Esophagus (tissue), 2 donors: ENCODE measurements around the gene KIF18A. TPM values are rescaled to one million over a fixed set of nuclear protein-coding genes. Genes with fewer than 3 reads are reported as not detected.
"Not testable (repeated sequence)": the region's sequence is repeated elsewhere in the genome, so short reads cannot be mapped to it uniquely, and the experiment has no call there.

Experiments
- H3K27ac ChIP-seq, 2 donors: one replicate each; pipeline ENCODE4 v1.5.1; 2013; ENCODE audit warnings: low read depth in 2 of 2, mild to moderate bottlenecking in 2 of 2, inconsistent platforms in 1 of 2, low read length in 1 of 2, moderate library complexity in 1 of 2
- H3K27me3 ChIP-seq, 2 donors: one replicate each; pipeline ENCODE4 v1.6.1; 2013; ENCODE audit warnings: low read length in 2 of 2, control low read depth in 1 of 2, mild to moderate bottlenecking in 1 of 2; ENCODE audit not compliant: insufficient read depth in 2 of 2, control insufficient read depth in 1 of 2
- H3K36me3 ChIP-seq, 2 donors: one replicate each; pipeline ENCODE4 v1.6.1; 2013; ENCODE audit warnings: low read length in 1 of 2; ENCODE audit not compliant: control insufficient read depth in 2 of 2, insufficient read depth in 2 of 2
- H3K4me1 ChIP-seq, 2 donors: one replicate each; pipeline ENCODE4 v1.6.1; 2013; ENCODE audit warnings: low read length in 1 of 2; ENCODE audit not compliant: control insufficient read depth in 2 of 2, insufficient read depth in 2 of 2
- H3K4me3 ChIP-seq, 2 donors: one replicate each; pipeline ENCODE4 v1.5.1; 2013; ENCODE audit warnings: low read length in 2 of 2, mild to moderate bottlenecking in 2 of 2, low read depth in 1 of 2, moderate library complexity in 1 of 2
- H3K9me3 ChIP-seq, 2 donors: one replicate each; pipeline ENCODE4 v1.6.1; 2013; ENCODE audit warnings: mild to moderate bottlenecking in 2 of 2, low read depth in 1 of 2, low read length in 1 of 2, moderate library complexity in 1 of 2; ENCODE audit not compliant: control insufficient read depth in 2 of 2, insufficient read depth in 1 of 2
- WGBS, 2 donors: extraction: QIAGEN DNeasy Blood & Tissue Kit; methylation state at CpG; one replicate each; pipeline ENCODE4 v1.1.7; 2013; 5-methylcytosine and 5-hydroxymethylcytosine counted together
- polyA plus RNA-seq, 2 donors: library from polyadenylated mRNA; stranded (reverse); fragments of 200-250 nt; gene quantifications; one replicate each; pipeline ENCODE4 v1.2.3, GENCODE V29; 2013
- donor health status: healthy with polysubstance abuse.
- donor health status: Bipolar disorder and iron deficiency.

Gene KIF18A
- polyA plus RNA-seq, 2 donors: 1.4 to 1.6 TPM

DNA sequence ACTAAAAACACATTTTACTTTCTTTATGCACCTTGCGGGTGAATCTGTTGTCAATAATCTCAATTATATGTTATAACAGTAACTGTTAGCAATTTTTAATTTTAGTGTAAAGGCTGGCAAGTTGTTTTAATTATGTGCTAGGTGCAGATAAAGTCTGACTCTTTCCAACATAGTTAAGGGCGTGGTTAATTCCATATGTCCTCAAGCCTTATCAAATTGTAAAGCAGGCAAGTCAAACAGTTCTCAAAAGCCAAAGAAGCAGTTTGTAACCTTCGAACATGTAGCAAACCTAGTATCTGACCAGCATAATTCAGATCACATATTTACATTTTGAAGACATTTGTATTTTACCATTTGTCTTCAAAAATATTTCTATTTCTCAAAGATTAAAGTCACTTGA lies 29.4 kb upstream of the KIF18A start:
- no peaks in the 10 kb centered on the region for H3K27me3 ChIP-seq
- WGBS, 2 donors: 94 to 96% methylated on average over 3 of the region's 3 CpGs
- H3K9me3 ChIP-seq: peaks cover 2 to 3% of the 10 kb centered on the region in 2 donors
- H3K27ac ChIP-seq: no peak overlapping the region
- H3K4me1 ChIP-seq: peaks cover 0 to 3% of the 10 kb centered on the region in 2 donors
- H3K4me3 ChIP-seq: no peak overlapping the region
- peaks cover 0 to 7% of the 10 kb centered on the region in 2 donors for H3K36me3 ChIP-seq

DNA sequence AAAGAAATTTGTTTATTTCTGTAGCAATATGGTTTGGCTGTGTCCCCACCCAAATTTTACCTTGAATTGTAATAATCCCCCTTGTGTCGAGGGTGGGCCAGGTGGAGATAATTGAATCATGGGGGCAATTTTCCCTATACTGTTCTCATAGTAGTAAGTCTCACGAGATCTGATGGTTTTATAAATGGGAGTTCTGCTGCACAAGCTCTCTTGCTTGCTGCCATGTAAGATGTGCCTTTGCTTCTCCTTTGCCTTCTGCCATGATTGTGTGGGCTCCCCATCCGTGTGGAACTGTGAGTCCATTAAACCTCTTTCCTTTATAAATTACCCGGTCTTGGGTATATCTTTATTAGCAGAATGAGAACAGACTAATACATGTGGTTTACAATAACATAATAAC lies 28.2 kb upstream of the KIF18A start:
- 97 to 98% methylated on average over 4 of the region's 4 CpGs for WGBS, 2 donors

DNA sequence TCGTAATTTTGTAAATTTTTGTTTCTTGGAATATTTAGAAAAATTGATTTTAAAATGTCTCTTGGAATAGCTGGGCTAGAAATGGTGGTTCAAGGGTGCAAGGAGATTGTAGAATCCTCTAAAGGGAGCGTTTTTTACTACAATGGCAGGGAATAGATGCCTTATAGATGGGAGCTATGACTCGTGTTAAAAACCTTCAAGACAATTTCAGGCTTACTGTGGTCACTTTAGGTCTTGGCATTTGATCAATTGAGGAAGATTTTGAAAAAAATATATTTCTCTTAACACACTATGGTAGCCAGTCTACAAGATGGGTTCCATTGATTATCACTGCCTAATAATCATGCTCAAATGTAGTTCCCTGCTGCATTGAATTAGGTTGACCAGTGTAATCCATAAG lies 25.2 kb upstream of the KIF18A start:
- no peaks in the 10 kb centered on the region for H3K9me3 ChIP-seq
- no peaks in the 10 kb centered on the region for H3K4me1 ChIP-seq
- H3K36me3 ChIP-seq: peaks cover 0 to 6% of the 10 kb centered on the region in 2 donors
- 97 to 99% methylated on average over 3 of the region's 3 CpGs for WGBS, 2 donors
- H3K27ac ChIP-seq: no peak overlapping the region
- H3K4me3 ChIP-seq: no peak overlapping the region
- no peaks in the 10 kb centered on the region for H3K27me3 ChIP-seq

More for the DNA sequence above, 28.2 kb upstream of the KIF18A start:
- not testable (repeated sequence) for H3K36me3 ChIP-seq, H3K4me3 ChIP-seq, H3K27ac ChIP-seq, H3K4me1 ChIP-seq, H3K27me3 ChIP-seq, H3K9me3 ChIP-seq

GRCh38 chr11:28132548-28132947 lies 24.6 kb upstream of the KIF18A start:
- Histone ChIP-seq H3K36me3 (peaks cover 0 to 6% of the 10 kb centered on the region in 2 donors), H3K9me3 (no peaks in the 10 kb centered on the region), H3K27ac (no peak overlapping the region), H3K4me3 (no peak overlapping the region), H3K4me1 (no peaks in the 10 kb centered on the region), H3K27me3 (no peaks in the 10 kb centered on the region)
- WGBS, 2 donors: 48 to 98% methylated on average over 1 of the region's 1 CpG

GRCh38 chr11:28123151-28123581 lies 15.2 kb upstream of the KIF18A start:
- Histone ChIP-seq H3K4me3 (no peak overlapping the region), H3K27me3 (no peaks in the 10 kb centered on the region), H3K27ac (no peak overlapping the region), H3K9me3 (no peaks in the 10 kb centered on the region), H3K36me3 (peaks cover 0 to 5% of the 10 kb centered on the region in 2 donors), H3K4me1 (no peaks in the 10 kb centered on the region)
- WGBS, 2 donors: 84 to 92% methylated on average over 3 of the region's 3 CpGs

DNA sequence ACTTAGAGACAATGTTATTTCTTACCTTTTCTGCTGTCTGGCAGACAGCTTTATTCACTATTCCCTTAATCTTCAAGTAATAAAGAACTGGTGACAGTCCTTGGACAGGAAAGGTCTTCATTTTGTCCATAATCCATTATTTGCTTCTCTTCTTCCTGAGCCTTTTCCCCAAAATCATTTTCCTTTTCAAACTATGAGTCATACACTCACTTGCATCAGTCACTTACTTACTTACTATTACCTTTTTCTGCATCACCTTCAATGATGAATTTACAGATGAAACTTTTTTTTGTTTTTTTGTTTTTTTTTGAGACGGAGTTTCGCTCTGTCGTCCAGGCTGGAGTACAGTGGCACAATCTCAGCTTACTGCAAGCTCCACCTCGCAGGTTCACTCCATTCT lies 9.8 kb upstream of the KIF18A start:
- 94 to 97% methylated on average over 4 of the region's 4 CpGs for whole genome bisulfite sequencing, 2 donors
- Histone ChIP-seq H3K36me3 (no peaks in the 10 kb centered on the region), H3K9me3 (no peaks in the 10 kb centered on the region), H3K27me3 (no peaks in the 10 kb centered on the region), H3K4me1 (no peaks in the 10 kb centered on the region), H3K4me3 (no peak overlapping the region), H3K27ac (no peak overlapping the region)

- Histone ChIP-seq H3K4me1 (no peaks in the 10 kb centered on the region), H3K36me3 (no peaks in the 10 kb centered on the region), H3K27ac (no peak overlapping the region), H3K27me3 (no peaks in the 10 kb centered on the region), H3K4me3 (no peak overlapping the region), H3K9me3 (no peaks in the 10 kb centered on the region)
- 99 to 100% methylated on average over 1 of the region's 1 CpG for WGBS, 2 donors
These were observed 6.8 kb upstream of the KIF18A start for GRCh38 chr11:28114731-28115130.

DNA sequence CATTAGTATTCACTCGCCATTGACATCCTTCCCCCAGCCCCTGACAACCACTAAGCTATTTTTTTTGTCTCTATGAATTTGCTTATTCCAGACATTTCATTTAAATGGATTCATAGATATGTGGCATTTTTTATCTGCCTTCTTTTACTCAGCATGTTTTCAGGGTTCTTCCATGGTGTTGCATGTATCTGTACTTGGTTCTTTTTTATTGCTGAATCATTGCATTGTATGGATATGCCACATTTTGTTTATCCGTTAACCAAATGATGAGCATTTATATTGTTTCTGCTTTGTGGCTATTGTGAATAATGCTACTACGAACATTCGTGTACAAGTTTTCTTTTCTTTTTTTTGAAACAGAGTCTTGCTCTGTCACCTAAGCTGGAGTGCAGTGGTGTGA lies 6.2 kb upstream of the KIF18A start:
- Histone ChIP-seq H3K9me3 (no peaks in the 10 kb centered on the region), H3K4me3 (no peak overlapping the region), H3K4me1 (no peaks in the 10 kb centered on the region), H3K36me3 (no peaks in the 10 kb centered on the region), H3K27me3 (no peaks in the 10 kb centered on the region), H3K27ac (no peak overlapping the region)
- 97 to 98% methylated on average over 4 of the region's 4 CpGs for WGBS, 2 donors

DNA sequence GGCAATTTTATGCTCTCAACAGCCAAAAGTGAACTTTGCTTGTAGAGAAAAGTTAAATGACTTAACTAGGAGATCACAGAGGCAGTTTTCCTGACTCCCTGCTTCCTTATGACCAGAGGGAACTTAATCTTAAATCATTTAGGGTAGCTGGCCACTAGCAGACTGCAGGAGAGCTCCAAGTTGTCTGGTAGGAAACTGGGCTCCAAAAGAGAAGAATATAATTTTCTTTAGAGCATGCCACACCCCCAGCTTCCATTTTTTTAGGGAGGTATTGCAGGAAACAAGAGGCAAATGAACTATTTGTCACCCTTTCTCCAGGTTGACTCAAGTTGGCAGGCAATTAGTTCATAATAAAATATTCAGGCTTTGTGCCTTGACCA lies 2.9 kb upstream of the KIF18A start:
- Histone ChIP-seq H3K27me3 (no peaks in the 10 kb centered on the region), H3K27ac (peak overlapping the region in 1 of 2 donors; percentile 85), H3K36me3 (no peaks in the 10 kb centered on the region), H3K9me3 (no peaks in the 10 kb centered on the region), H3K4me3 (peak overlapping the region; percentile 79 to 95), H3K4me1 (no peaks in the 10 kb centered on the region)

- H3K36me3 ChIP-seq: no peaks in the 10 kb centered on the region
- peak overlapping the region; percentile 79 to 95 for H3K4me3 ChIP-seq
- no peaks in the 10 kb centered on the region for H3K9me3 ChIP-seq
- H3K27ac ChIP-seq: peak overlapping the region; percentile 85 to 90
- no peaks in the 10 kb centered on the region for H3K27me3 ChIP-seq
- 0 to 1% methylated on average over 31 of the region's 31 CpGs for WGBS, 2 donors
- H3K4me1 ChIP-seq: no peaks in the 10 kb centered on the region
These were observed 2.3 kb upstream of the KIF18A start for GRCh38 chr11:28110108-28110820.
